Calu3 (cell line): ENCODE results near the gene CSF1R. TPM values are rescaled to one million over a fixed set of nuclear protein-coding genes. Genes with fewer than 3 reads are reported as not detected.
"Not testable (repeated sequence)": the region's sequence is repeated elsewhere in the genome, so short reads cannot be mapped to it uniquely, and the experiment has no call there.

Experiments
- BruUV-seq: library from RNA; stranded (reverse); fragments of 400-500 nt; replicated peaks from 2 replicates; lab custom pipeline; 2021; lab: Mats Ljungman, UMichigan
- CTCF ChIA-PET: fragments of 300-600 bp; sonication (Branson Sonifier 250); formaldehyde crosslinking; loops from one replicate; lab custom pipeline; 2022; ENCODE audit warnings: antibody characterized with exemption; lab: Charles Lee
- DNase-seq: peaks from one replicate; pipeline ENCODE4 v3.0.0; 2022
- H3K27ac Mint-ChIP-seq: one replicate; pipeline ENCODE4 v1.8.0; 2022; ENCODE audit warnings: mixed read lengths; ENCODE audit not compliant: unreplicated experiment
- H3K27me3 Mint-ChIP-seq: one replicate; pipeline ENCODE4 v1.8.0; 2022; ENCODE audit warnings: mixed read lengths; ENCODE audit not compliant: unreplicated experiment
- H3K36me3 Mint-ChIP-seq: one replicate; pipeline ENCODE4 v1.8.0; 2022; ENCODE audit warnings: mild to moderate bottlenecking, moderate library complexity, mixed read lengths; ENCODE audit not compliant: insufficient read depth, unreplicated experiment
- H3K4me1 Mint-ChIP-seq: one replicate; pipeline ENCODE4 v1.8.0; 2022; ENCODE audit warnings: mild to moderate bottlenecking, low read depth, mixed read lengths; ENCODE audit not compliant: unreplicated experiment
- H3K4me3 Mint-ChIP-seq: one replicate; pipeline ENCODE4 v1.8.0; 2022; ENCODE audit warnings: mild to moderate bottlenecking, low read depth, moderate library complexity, mixed read lengths; ENCODE audit not compliant: unreplicated experiment
- H3K9me3 Mint-ChIP-seq: one replicate; pipeline ENCODE4 v1.8.0; 2022; ENCODE audit warnings: low read depth, mixed read lengths; ENCODE audit not compliant: unreplicated experiment
- intact Hi-C: fragments of 100-400 bp; cut with micrococcal nuclease; formaldehyde crosslinking; loops from one replicate; pipeline ENCODE4 v1.10.0; 2022; ENCODE audit not compliant: unreplicated experiment
- total RNA-seq: library from RNA; stranded (reverse); gene quantifications from 2 replicates; pipeline ENCODE4 v1.2.3, GENCODE V29; 2022
- TF ChIP-seq, protein P1 (sequence below): fragments of 200-600 bp; IDR thresholded peaks from one replicate; pipeline ENCODE4 v1.8.0; 2022; ENCODE audit warnings: antibody characterized with exemption; ENCODE audit not compliant: unreplicated experiment

Gene CSF1R
- total RNA-seq, 1 experiment from 2014 or later = not detected

DNA sequence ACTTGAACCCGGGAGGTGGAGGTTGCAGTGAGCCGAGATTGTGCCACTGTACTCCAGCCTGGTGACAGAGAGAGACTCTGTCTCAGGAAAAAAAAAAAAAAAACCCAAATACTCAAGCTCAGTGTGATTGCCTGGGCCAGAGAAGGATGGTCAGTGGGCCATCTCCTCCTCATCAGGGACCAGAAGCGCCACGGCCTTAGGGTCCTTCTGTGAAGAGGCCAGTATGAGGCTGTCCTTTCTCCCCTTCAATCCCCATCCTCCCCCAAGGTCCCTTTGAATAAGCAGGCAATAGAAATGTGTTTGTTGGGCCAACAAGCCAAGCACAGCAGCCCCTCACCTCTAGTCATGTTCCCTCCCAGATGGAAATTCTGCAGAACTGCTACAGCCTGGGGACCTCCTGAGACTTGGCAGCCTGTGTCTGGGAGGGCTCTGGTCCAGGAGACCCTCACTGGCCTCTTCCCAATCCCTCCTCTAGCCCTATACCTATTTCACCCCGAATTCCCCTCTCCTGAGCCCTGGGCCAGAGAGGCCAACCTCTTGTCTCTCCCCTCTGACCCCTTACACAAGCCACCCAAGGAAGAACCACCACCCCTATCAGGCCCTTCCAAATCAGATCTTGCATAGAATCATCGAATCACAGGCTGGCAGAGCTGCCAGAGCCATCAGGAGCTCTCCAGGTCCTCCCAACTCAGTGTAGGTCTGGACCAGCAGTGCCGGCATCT lies 1.0 kb downstream of the CSF1R start:
- H3K4me3 Mint-ChIP-seq = no peak overlapping the region
- no peaks in the 10 kb centered on the region for H3K4me1 Mint-ChIP-seq
- intact Hi-C loops = no loop called here
- H3K27ac Mint-ChIP-seq = no peak overlapping the region
- CTCF ChIA-PET = no interaction called here
- no peaks in the 10 kb centered on the region for H3K9me3 Mint-ChIP-seq
- no peak for DNase-seq
- no TSS peak for BruUV-seq
- peaks cover 54% of the 10 kb centered on the region for H3K27me3 Mint-ChIP-seq
- TF ChIP-seq, protein P1, sequence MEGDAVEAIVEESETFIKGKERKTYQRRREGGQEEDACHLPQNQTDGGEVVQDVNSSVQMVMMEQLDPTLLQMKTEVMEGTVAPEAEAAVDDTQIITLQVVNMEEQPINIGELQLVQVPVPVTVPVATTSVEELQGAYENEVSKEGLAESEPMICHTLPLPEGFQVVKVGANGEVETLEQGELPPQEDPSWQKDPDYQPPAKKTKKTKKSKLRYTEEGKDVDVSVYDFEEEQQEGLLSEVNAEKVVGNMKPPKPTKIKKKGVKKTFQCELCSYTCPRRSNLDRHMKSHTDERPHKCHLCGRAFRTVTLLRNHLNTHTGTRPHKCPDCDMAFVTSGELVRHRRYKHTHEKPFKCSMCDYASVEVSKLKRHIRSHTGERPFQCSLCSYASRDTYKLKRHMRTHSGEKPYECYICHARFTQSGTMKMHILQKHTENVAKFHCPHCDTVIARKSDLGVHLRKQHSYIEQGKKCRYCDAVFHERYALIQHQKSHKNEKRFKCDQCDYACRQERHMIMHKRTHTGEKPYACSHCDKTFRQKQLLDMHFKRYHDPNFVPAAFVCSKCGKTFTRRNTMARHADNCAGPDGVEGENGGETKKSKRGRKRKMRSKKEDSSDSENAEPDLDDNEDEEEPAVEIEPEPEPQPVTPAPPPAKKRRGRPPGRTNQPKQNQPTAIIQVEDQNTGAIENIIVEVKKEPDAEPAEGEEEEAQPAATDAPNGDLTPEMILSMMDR = no peak
- H3K36me3 Mint-ChIP-seq = no peaks in the 10 kb centered on the region

DNA sequence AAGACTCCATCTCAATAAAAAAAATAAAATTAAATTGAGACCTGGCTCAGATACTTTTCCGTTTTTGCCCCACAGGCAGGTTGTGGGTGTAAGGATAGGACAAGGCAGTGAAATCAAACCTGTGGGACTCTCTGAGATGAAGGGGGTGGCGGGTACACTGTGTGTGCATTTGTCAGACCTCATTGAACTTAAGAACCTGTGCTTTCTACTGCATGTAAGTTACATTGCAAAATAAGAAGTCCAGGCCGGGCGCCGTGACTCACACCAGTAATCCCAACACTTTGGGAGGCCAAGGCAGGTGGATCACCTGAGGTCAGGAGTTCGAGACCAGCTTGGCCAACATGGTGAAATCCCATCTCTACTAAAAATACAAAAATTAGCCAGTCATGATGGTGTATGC lies 1.6 kb downstream of the CSF1R start:
- H3K4me3 Mint-ChIP-seq, BruUV-seq, H3K27ac Mint-ChIP-seq, CTCF ChIA-PET, H3K9me3 Mint-ChIP-seq, intact Hi-C loops, H3K36me3 Mint-ChIP-seq, H3K4me1 Mint-ChIP-seq, DNase-seq: not testable (repeated sequence)
- peaks cover 50% of the 10 kb centered on the region for H3K27me3 Mint-ChIP-seq

- Mint-ChIP-seq H3K4me1 (no peaks in the 10 kb centered on the region), H3K36me3 (no peaks in the 10 kb centered on the region), H3K9me3 (no peaks in the 10 kb centered on the region), H3K27me3 (peaks cover 33% of the 10 kb centered on the region), H3K4me3 (no peak overlapping the region), H3K27ac (no peak overlapping the region)
- CTCF ChIA-PET = no interaction called here
- intact Hi-C loops = no loop called here
- TF ChIP-seq, protein P1 = no peak
- no peak for DNase-seq
- BruUV-seq = no TSS peak
Observed at GRCh38 chr5:150082889-150083288, 3.5 kb downstream of the CSF1R start.

DNA sequence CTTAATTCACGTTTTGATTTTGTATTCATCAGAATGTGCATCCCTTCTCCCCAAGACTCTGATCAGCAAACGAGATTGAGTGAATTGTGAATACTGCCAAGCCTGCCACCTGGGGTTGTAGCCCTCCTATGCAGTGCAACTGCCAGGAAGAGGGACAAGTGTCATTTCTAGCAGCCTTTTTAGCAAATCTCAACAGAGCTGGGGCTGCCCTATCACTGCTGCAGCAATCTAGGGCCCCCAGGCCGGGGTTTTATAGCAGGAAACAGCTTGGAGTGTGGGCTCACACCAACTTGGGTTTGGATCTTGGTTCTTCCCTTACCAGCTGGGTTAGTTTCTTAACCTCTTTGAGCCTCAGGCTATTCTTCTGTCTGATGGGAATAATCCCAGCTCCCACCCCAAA lies 4.0 kb downstream of the CSF1R start:
- BruUV-seq = no TSS peak
- TF ChIP-seq, protein P1 = no peak
- no peak for DNase-seq
- H3K4me3 Mint-ChIP-seq = no peak overlapping the region
- no peaks in the 10 kb centered on the region for H3K4me1 Mint-ChIP-seq
- no peaks in the 10 kb centered on the region for H3K36me3 Mint-ChIP-seq
- H3K27me3 Mint-ChIP-seq = peaks cover 28% of the 10 kb centered on the region
- CTCF ChIA-PET = no interaction called here
- intact Hi-C loops = no loop called here
- no peaks in the 10 kb centered on the region for H3K9me3 Mint-ChIP-seq
- H3K27ac Mint-ChIP-seq = no peak overlapping the region
